G401 (cell line): ENCODE results near the gene MAGEA6. TPM values are rescaled to one million over a fixed set of nuclear protein-coding genes. Genes with fewer than 3 reads are reported as not detected.
"Not testable (repeated sequence)": the region's sequence is repeated elsewhere in the genome, so short reads cannot be mapped to it uniquely, and the experiment has no call there.

Source experiments
- DNase-seq: peaks from one replicate; pipeline ENCODE4 v3.0.0-alpha.2; 2015; ENCODE audit warnings: low spot score
- in situ Hi-C: cut with HindIII; loops from 2 replicates; pipeline ENCODE4 v1.10.0; 2016; ENCODE audit warnings: low sequenced_read_pairs, mixed read lengths
- total RNA-seq: library from RNA; depleted of rRNA; stranded (reverse); fragments of >200 nt; shearing (Covaris generic); gene quantifications from 2 replicates; pipeline ENCODE4 v1.2.3, GENCODE V29; 2014; rRNA removed

Gene MAGEA6, protein sequence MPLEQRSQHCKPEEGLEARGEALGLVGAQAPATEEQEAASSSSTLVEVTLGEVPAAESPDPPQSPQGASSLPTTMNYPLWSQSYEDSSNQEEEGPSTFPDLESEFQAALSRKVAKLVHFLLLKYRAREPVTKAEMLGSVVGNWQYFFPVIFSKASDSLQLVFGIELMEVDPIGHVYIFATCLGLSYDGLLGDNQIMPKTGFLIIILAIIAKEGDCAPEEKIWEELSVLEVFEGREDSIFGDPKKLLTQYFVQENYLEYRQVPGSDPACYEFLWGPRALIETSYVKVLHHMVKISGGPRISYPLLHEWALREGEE
- total RNA-seq, result 0.37 TPM in 1 of 2 replicates, not detected in the other

GRCh38 chrX:152769549-152770289, at the start of gene MAGEA6:
Gene MAGEA6 (minus strand): TSS chrX:152769689. CDS start chrX:152767650, 2,039 bp downstream.
- in situ Hi-C loops, DNase-seq: not testable (repeated sequence)

DNA sequence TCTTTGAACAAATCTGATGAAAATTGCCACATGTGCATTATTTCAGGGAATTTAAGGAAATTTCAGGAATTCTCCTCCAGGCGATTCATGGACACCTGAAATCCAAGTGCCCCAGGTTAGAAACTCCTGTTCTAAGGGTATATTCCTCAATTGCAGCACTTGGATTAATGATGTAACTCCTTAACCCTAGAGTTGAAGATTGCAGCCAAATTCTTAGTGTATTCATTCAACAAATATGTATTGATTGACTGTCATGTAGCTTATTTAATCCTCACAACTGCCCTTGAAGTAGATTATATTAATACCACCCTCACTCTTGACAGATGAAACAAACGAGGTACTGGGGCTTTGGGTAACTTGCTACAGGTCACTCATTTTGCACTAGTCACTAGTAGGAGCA, 49.8 kb upstream of the MAGEA6 start:
- in situ Hi-C loops, result loop anchor here (25.0 kb wide), 1 partner anchor 182 kb away; the partner anchor contains the start of gene GABRQ
- DNase-seq, result no peak

DNA sequence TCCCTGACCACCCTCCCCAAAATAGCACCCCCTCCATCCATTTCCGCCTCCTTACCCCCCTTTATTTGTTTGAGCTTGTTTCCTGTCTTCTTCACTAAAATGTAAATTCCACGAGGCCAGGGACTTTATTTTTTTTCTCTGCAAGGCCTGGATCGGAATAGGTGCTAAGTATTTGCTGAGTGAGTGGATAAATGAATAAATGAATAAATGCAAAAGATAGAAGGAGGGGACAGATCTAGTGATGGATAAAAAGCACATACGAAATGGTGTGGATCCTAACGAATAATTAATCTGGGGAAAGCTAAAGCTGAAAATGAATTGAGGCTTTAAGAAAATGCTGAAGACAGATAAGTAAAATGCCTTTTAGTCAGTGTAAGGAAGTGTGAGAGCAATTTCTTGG, 48.9 kb upstream of the MAGEA6 start:
- in situ Hi-C loops, result loop anchor here (25.0 kb wide), 1 partner anchor 181 kb away; the partner anchor contains the start of gene GABRQ
- no peak for DNase-seq

DNA sequence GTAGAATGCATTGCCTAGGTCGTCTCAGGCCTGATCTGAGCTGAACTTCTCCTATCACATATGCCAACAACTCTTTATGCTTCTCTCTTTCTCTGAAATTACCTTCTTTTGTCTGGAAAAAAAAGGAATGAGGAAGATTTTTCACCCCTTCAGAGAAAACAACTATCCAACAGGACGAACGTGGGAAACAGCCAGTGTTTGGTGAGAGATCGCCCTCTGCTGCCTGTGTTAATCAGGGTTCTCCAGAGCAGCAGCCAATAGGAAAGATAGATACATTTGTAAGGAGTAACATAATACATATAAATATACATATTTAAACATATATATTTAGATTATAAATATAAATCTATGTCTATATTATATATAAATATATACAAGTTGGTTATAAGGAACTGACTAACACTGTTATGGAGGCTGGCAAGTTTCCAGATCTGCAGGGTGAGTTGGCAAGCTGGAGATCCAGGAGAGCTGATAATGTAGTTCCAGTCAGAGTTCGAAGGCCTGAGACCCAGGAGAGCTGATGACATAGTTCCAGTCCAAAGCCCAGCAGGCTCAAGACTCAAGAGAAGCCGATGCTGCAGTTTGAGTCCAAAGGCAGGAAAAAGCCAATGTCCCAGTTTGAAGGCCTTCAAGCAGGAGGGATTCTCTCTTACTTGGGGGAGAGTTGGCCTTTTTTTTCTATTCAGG, 47.7 kb upstream of the MAGEA6 start:
- DNase-seq, result peak; percentile 8
- in situ Hi-C loops, result loop anchor here (25.0 kb wide), 1 partner anchor 180 kb away; the partner anchor contains the start of gene GABRQ

GRCh38 chrX:152814048-152814447, 44.6 kb upstream of the MAGEA6 start:
- DNase-seq, result no peak
- in situ Hi-C loops, result loop anchor here (25.0 kb wide), 1 partner anchor 177 kb away; the partner anchor contains the start of gene GABRQ

DNA sequence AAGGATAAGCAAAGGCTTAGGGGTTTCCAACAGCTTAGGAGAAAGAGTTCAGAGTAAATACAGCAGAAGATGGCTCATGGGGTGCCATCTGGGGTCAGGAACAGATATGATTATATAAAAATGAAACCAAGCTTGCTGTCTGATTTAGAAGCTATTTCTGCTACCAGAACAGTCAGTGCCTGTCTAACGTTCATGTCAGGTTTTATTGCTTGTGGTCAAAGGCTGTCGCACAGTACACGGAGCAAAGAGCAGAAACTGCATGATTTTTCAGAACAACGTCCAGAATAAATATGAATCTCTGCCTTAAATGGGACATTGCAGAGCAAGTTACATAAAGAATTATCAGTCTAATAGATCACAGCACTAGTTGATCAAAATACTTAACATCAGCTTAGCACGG, 43.7 kb upstream of the MAGEA6 start:
- DNase-seq, result no peak
- in situ Hi-C loops, result loop anchor here (25.0 kb wide), 1 partner anchor 176 kb away; the partner anchor contains the start of gene GABRQ

DNA sequence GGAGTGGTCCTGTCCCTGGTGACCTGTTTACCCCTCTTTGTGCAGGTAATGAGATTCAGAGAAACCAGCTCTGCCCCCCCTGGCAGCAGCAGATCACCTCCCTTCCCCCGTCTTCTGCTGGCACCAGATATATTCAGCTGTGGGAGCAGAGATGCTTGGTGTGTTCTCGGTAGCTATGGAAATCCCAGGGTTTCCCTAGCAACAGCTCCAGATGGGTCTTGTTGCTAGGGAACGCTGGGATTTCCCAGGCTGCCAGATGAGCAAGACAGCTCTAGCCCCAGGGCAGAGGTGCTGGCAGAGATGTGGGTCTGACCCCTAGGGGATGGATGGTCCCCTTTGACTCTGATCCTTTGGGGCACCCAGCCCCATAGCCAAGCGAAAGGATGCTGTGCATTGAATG, 40.9 kb upstream of the MAGEA6 start:
- in situ Hi-C loops, result loop anchor here (25.0 kb wide), 1 partner anchor 173 kb away; the partner anchor contains the start of gene GABRQ
- DNase-seq, result no peak

DNA sequence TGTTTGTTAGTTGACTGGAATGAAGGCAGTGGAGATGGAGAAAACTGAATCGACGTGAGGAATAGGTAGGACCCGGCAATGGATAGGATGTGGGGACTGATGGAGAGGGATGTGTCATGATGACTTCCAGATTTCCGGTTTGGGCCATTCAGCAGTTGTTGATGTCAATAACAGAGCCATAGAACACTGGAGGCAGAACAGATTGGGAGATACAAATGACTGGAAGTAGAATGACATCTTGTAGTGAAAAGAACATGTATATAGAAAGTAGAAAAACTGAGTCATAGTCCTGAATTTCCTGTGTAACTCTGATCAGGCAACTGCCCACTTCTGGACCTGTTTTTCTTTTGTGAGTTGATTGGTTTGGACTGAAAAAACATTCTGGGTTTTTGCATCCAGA, 36.5 kb upstream of the MAGEA6 start:
- in situ Hi-C loops, result loop anchor here (25.0 kb wide), 1 partner anchor 169 kb away; the partner anchor contains the start of gene GABRQ
- no peak for DNase-seq

- in situ Hi-C loops, result no loop called here
Measured at GRCh38 chrX:152798945-152799344, 29.5 kb upstream of the MAGEA6 start.

GRCh38 chrX:152787062-152787461, 17.6 kb upstream of the MAGEA6 start:
- DNase-seq, in situ Hi-C loops: not testable (repeated sequence)

More at GRCh38 chrX:152798945-152799344, 29.5 kb upstream of the MAGEA6 start:
- no peak for DNase-seq

DNA sequence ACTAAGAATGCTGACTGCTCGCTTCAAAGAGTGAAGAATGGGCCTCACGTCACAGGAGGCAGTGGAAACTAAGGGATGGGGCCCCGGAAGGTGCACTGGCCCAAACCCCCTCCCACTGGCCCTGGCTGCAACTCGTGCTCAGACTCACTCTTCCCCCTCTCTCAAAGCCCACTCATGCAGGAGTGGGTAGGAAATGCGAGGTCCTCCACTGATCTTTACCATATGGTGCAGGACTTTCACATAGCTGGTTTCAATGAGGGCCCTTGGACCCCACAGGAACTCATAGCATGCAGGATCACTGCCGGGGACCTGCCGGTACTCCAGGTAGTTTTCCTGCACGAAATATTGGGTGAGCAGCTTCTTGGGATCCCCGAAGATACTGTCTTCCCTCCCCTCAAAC, 2.9 kb downstream of the MAGEA6 start:
- in situ Hi-C loops, DNase-seq: not testable (repeated sequence)

DNA sequence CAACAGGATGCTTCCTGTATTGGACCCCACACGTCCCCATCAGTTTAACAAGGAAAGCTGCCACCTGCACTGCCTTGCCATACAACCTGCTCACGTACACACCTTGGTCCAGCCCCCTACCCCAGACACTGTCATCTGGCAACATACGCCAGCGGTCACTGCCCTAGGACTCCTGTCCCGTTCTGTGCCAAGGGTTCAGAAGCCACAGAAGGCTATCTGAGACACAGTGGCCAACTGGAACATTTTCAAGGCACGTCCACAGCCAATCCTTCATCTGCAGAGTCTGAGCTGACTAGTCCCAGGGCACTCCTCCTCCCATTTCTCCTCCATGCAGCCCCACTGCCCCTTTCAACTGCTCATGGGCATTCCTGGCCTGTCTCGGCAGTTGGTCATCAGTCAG, 7.9 kb downstream of the MAGEA6 start:
- in situ Hi-C loops, DNase-seq: not testable (repeated sequence)

GRCh38 chrX:152759544-152759943, 9.9 kb downstream of the MAGEA6 start:
- in situ Hi-C loops, DNase-seq: not testable (repeated sequence)

DNA sequence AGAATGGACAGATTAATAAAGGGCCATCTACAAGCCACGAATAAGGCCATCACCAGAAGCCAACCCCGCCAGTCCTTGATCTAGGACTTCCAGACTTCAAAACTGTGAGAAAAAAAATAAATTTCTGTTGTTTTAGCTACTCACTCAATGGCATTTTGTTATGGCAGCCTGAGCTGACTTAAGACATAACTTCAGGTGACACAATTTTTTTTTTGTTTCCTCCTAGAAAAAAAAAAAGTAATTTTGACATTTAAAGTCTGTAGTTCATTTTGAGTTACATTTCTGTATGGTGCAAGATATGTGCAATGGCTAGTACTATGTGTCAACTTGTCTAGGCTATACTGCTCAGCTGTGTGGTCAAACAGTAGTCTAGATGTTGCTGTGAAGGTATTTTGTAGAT, 10.6 kb downstream of the MAGEA6 start, which contains the start of gene CSAG3:
TSS of gene CSAG3 (plus strand) at position 301 of the 400 bp plus-strand sequence.
- DNase-seq, in situ Hi-C loops: not testable (repeated sequence)

- in situ Hi-C loops, DNase-seq: not testable (repeated sequence)
Measured at GRCh38 chrX:152754871-152755270, 14.6 kb downstream of the MAGEA6 start.

- DNase-seq, in situ Hi-C loops: not testable (repeated sequence)
Measured at GRCh38 chrX:152753686-152754650, 15.5 kb downstream of the MAGEA6 start, which contains the start of gene MAGEA2. Gene MAGEA2 (minus strand): TSS chrX:152753842. CDS start chrX:152751363, 2,479 bp downstream.

DNA sequence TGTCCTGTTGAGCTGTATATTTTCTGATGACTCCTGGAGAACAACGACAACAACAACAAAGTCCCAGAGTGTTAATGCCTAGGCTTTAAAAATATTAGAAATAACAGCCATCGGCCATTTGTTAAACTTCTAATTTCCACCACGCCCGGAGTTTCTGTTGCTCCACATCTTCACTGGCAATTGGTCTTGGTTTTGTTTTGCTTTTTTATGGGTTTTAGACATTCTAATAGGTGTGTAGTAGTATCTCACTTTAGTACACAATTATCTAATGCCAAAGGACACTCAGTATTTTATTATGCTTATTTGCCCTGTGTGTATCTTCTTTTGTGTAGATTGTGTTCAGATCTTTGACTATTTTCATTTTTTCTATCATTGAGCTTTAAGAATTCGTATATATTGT, 30.9 kb downstream of the MAGEA6 start:
- no peak for DNase-seq
- in situ Hi-C loops, result no loop called here

DNA sequence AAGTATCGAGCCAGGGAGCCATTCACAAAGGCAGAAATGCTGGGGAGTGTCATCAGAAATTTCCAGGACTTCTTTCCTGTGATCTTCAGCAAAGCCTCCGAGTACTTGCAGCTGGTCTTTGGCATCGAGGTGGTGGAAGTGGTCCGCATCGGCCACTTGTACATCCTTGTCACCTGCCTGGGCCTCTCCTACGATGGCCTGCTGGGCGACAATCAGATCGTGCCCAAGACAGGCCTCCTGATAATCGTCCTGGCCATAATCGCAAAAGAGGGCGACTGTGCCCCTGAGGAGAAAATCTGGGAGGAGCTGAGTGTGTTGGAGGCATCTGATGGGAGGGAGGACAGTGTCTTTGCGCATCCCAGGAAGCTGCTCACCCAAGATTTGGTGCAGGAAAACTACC, 33.0 kb downstream of the MAGEA6 start:
- in situ Hi-C loops, DNase-seq: not testable (repeated sequence)
